ENCODE measurements around the gene NPLOC4. TPM values are rescaled to one million over a fixed set of nuclear protein-coding genes. Genes with fewer than 3 reads are reported as not detected.

NPLOC4 gene
- total and polyA plus RNA-seq, 2 experiments from 2014 or later, result 51.4 to 64.6 TPM

DNA sequence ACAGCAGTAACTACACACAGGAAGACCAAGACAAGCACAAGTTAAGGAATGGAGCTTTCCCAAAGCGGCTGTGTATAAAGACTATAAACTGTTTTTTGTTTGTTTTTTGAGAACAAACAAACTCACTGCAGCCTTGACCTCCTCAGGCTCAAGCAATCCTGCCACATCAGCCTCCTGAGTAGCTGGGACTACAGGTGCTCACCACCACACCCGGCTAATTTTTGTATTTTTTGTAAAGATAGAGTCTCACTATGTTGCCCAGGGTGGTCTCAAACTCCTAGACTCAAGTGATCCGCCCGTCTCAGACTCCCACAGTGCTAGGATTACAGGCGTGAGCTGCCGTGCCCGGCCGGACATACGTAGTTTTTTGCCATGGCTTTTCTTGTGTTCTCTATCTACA, 23.5 kb upstream of the NPLOC4 start:
- no peak overlapping the region for H3K4me2 ChIP-seq (ENCODE audit: unreplicated experiment)
- in situ Hi-C loops (cut with MboI), result no loop called here
- H3F3A ChIP-seq (ENCODE audit: insufficient read depth), result no peaks in the 10 kb centered on the region
- H3K9me2 ChIP-seq (ENCODE audit: insufficient read depth), result no peaks in the 10 kb centered on the region
- no peaks in the 10 kb centered on the region for H3K9me3 ChIP-seq (ENCODE audit: low read depth)
- WGBS, 2 experiments (ENCODE audit: low coverage in 1 of 2, low lambda C conversion rate in 2 of 2, missing lambda C conversion rate in 2 of 2), result 90 to 92% methylated on average over 9 of the region's 9 CpGs
- H3K4me1 ChIP-seq (ENCODE audit: insufficient read depth), result peaks cover 3% of the 10 kb centered on the region
- H2AFZ ChIP-seq, result no peak overlapping the region
- no peak overlapping the region for H3K27ac ChIP-seq
- TF ChIP-seq EZH2phosphoT487 (IDR thresholded peaks at IDR 0.05; ENCODE audit: insufficient read depth, low read depth) (no peak), EZH2 (IDR thresholded peaks at IDR 0.05; ENCODE audit: insufficient read depth, poor library complexity, severe bottlenecking) (no peak)
- no peaks in the 10 kb centered on the region for H4K20me1 ChIP-seq (ENCODE audit: insufficient read depth)
- no peak for DNase-seq
- no peaks in the 10 kb centered on the region for H3K36me3 ChIP-seq (ENCODE audit: low read depth)
- H3K9ac ChIP-seq, result no peak overlapping the region
- H3K4me3 ChIP-seq, result no peak overlapping the region
- H3K27me3 ChIP-seq (replicated peaks; ENCODE audit: insufficient read depth), result no peaks in the 10 kb centered on the region
- peaks cover 9% of the 10 kb centered on the region for H3K79me2 ChIP-seq (ENCODE audit: insufficient read depth)

DNA sequence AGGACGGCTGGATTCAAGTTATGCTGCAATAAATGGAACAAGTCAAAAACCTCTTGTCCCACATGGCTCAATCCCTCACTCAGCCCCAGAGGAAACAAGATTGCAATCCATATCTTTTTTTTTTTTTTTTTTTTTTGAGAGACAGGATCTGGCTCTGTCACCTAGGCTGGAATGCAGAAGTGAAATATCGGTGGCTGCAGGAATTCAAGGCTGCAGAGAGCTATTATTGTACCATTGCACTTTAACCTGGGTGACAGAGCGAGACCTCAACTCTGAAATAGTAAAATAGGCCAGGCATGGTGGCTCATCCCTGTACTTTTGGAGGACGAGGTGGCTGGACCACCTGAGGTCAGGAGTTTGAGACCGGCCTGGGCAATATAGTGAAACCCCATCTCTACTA, 22.1 kb upstream of the NPLOC4 start:
- Histone ChIP-seq H3K4me2 (ENCODE audit: unreplicated experiment) (no peak overlapping the region), H3K27ac (no peak overlapping the region), H3K79me2 (ENCODE audit: insufficient read depth) (no peaks in the 10 kb centered on the region), H3F3A (ENCODE audit: insufficient read depth) (no peaks in the 10 kb centered on the region), H3K36me3 (ENCODE audit: low read depth) (no peaks in the 10 kb centered on the region), H3K9me3 (ENCODE audit: low read depth) (no peaks in the 10 kb centered on the region), H2AFZ (no peak overlapping the region), H3K9me2 (ENCODE audit: insufficient read depth) (no peaks in the 10 kb centered on the region), H3K4me1 (ENCODE audit: insufficient read depth) (no peaks in the 10 kb centered on the region), H3K9ac (no peak overlapping the region), H3K27me3 (replicated peaks; ENCODE audit: insufficient read depth) (no peaks in the 10 kb centered on the region), H4K20me1 (ENCODE audit: insufficient read depth) (no peaks in the 10 kb centered on the region), H3K4me3 (no peak overlapping the region)
- WGBS, 2 experiments (ENCODE audit: low coverage in 1 of 2, low lambda C conversion rate in 2 of 2, missing lambda C conversion rate in 2 of 2), result 92% methylated on average over 5 of the region's 5 CpGs
- no peak for DNase-seq
- no peak for TF ChIP-seq EZH2 (IDR thresholded peaks at IDR 0.05; ENCODE audit: insufficient read depth, poor library complexity, severe bottlenecking)
- TF ChIP-seq EZH2phosphoT487 (IDR thresholded peaks at IDR 0.05; ENCODE audit: insufficient read depth, low read depth), result no peak
- in situ Hi-C loops (cut with MboI), result loop anchor here (10.0 kb wide), 1 partner anchor 64 kb away; no protein-coding TSS in a partner anchor

DNA sequence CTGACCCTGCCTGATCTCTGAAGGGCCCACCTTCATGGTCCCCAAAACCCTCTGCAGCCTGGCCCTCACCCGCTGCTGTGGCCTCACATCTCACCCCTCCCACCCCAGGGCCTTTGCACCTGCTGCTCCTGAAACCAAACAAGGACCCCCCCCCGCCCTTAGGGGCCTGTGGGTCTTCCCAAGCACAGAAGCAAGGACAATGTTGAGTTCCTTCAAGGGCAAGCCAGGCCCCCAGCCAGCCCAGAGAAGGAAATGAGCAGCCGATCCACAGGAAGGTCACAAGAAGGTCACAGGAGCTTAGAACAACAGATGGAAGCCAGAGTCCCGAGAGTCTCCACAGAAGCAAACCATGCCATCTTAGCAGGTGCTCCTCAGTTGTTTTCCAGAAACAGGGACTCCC, 19.9 kb upstream of the NPLOC4 start:
- Histone ChIP-seq H3K4me2 (ENCODE audit: unreplicated experiment) (no peak overlapping the region), H3K9me2 (ENCODE audit: insufficient read depth) (no peaks in the 10 kb centered on the region), H4K20me1 (ENCODE audit: insufficient read depth) (no peaks in the 10 kb centered on the region), H3K4me1 (ENCODE audit: insufficient read depth) (no peaks in the 10 kb centered on the region), H2AFZ (no peak overlapping the region), H3K27me3 (replicated peaks; ENCODE audit: insufficient read depth) (no peaks in the 10 kb centered on the region), H3K27ac (no peak overlapping the region), H3F3A (ENCODE audit: insufficient read depth) (no peaks in the 10 kb centered on the region), H3K9ac (no peak overlapping the region), H3K9me3 (ENCODE audit: low read depth) (no peaks in the 10 kb centered on the region), H3K4me3 (no peak overlapping the region), H3K36me3 (ENCODE audit: low read depth) (no peaks in the 10 kb centered on the region), H3K79me2 (ENCODE audit: insufficient read depth) (no peaks in the 10 kb centered on the region)
- no peak for TF ChIP-seq EZH2 (IDR thresholded peaks at IDR 0.05; ENCODE audit: insufficient read depth, poor library complexity, severe bottlenecking)
- TF ChIP-seq EZH2phosphoT487 (IDR thresholded peaks at IDR 0.05; ENCODE audit: insufficient read depth, low read depth), result no peak
- WGBS, 2 experiments (ENCODE audit: low coverage in 1 of 2, low lambda C conversion rate in 2 of 2, missing lambda C conversion rate in 2 of 2), result 55 to 63% methylated on average over 4 of the region's 4 CpGs
- in situ Hi-C loops (cut with MboI), result loop anchor here (10.0 kb wide), 1 partner anchor 62 kb away; no protein-coding TSS in a partner anchor
- no peak for DNase-seq

DNA sequence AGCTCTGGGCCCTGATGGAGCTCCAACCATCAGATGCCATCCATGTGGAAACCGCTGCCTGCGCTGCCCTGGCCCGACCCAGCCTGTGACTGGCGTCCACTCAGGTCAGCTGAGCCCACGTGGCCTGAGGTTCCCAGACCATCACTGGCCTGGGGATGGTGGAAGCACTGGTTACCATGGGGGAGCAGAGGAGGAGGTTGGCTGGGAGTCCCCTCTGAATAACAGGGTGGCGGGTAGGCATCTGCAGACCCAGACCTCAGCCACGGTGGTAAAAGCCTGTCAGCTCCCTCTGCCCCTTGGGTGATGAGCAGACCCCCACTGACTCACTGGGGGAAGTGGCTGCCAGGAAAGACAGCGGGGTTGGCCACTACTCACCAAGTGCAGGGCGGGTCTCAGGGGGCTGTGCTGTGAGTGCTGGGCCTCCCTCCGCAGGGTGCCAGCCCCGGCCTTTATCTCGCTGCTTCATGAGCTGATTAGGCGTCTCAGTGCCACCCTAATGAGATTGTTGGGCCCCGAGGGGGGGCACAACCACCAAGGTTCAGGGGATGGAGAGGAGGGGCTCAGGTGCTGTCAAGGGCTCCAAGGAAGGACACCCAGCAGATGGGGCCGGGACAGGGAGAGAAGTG, 19.3 kb upstream of the NPLOC4 start, which contains the start of gene PDE6G:
TSS of gene PDE6G (minus strand) at position 425 of the 626 bp plus-strand sequence. CDS start 3,237 bp downstream, outside the sequence.
- Histone ChIP-seq H3K27ac (no peak within 1 kb of the TSS), H3K79me2 (ENCODE audit: insufficient read depth) (no peaks in the 10 kb centered on the region), H3K9me2 (ENCODE audit: insufficient read depth) (no peaks in the 10 kb centered on the region), H3K36me3 (ENCODE audit: low read depth) (no peaks in the 10 kb centered on the region), H3K9ac (no peak within 1 kb of the TSS), H3K27me3 (replicated peaks; ENCODE audit: insufficient read depth) (no peaks in the 10 kb centered on the region), H3K4me1 (ENCODE audit: insufficient read depth) (0 out of 2 replicates have a peak, but pooled peaks cover 3% of the 10 kb centered on the region), H3K4me3 (no peak within 1 kb of the TSS), H4K20me1 (ENCODE audit: insufficient read depth) (no peaks in the 10 kb centered on the region), H2AFZ (no peak within 1 kb of the TSS), H3F3A (ENCODE audit: insufficient read depth) (no peaks in the 10 kb centered on the region), H3K9me3 (ENCODE audit: low read depth) (no peaks in the 10 kb centered on the region), H3K4me2 (ENCODE audit: unreplicated experiment) (no peak within 1 kb of the TSS)
- 84 to 85% methylated on average over 15 of the region's 15 CpGs for WGBS, 2 experiments (ENCODE audit: low coverage in 1 of 2, low lambda C conversion rate in 2 of 2, missing lambda C conversion rate in 2 of 2)
- no peak for DNase-seq
- in situ Hi-C loops (cut with MboI), result loop anchor here (10.0 kb wide), 1 partner anchor 61 kb away; no protein-coding TSS in a partner anchor
- TF ChIP-seq EZH2 (IDR thresholded peaks at IDR 0.05; ENCODE audit: insufficient read depth, poor library complexity, severe bottlenecking) (no peak), EZH2phosphoT487 (IDR thresholded peaks at IDR 0.05; ENCODE audit: insufficient read depth, low read depth) (no peak)

Data from GM23248 (cell line).